ENCODE measurements around the gene HARS2.
"Not testable (repeated sequence)": the region's sequence is repeated elsewhere in the genome, so short reads cannot be mapped to it uniquely, and the experiment has no call there.

DNA sequence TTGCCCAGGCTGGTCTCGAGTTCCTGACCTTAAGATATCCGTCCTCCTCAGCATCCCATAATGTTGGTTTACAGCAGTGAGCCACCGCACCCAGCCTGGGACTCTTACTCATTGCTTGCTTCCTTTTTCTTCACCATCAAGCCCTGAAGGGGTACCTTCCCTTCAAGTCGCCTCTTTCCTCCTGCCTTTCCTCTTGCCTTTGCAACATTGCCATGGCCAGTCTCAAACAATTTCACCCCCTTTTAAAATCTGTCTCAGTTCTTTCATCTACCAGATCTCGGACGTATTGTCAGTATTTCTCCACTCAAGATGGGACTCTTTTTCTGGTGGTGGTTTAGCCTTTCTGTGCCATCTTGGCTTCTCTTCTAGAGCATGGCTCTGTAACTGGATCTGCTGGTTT lies 29.5 kb downstream of the HARS2 start:
- TF ChIP-seq SMC3 (IDR thresholded peaks at IDR 0.05; ENCODE audit: borderline replicate concordance, low read length); NFYB (IDR thresholded peaks at IDR 0.05; ENCODE audit: insufficient read depth, low read depth, low read length); POLR2A (IDR thresholded peaks at IDR 0.05; ENCODE audit: low read depth, low read length): not testable (repeated sequence)
- TF ChIP-seq, protein P1, sequence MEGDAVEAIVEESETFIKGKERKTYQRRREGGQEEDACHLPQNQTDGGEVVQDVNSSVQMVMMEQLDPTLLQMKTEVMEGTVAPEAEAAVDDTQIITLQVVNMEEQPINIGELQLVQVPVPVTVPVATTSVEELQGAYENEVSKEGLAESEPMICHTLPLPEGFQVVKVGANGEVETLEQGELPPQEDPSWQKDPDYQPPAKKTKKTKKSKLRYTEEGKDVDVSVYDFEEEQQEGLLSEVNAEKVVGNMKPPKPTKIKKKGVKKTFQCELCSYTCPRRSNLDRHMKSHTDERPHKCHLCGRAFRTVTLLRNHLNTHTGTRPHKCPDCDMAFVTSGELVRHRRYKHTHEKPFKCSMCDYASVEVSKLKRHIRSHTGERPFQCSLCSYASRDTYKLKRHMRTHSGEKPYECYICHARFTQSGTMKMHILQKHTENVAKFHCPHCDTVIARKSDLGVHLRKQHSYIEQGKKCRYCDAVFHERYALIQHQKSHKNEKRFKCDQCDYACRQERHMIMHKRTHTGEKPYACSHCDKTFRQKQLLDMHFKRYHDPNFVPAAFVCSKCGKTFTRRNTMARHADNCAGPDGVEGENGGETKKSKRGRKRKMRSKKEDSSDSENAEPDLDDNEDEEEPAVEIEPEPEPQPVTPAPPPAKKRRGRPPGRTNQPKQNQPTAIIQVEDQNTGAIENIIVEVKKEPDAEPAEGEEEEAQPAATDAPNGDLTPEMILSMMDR (IDR thresholded peaks at IDR 0.05 in 2 of 3, conservative IDR thresholded peaks at IDR 0.05 in 1 of 3; ENCODE audit: control insufficient read depth in 2 of 3, extremely low read depth in 1 of 3, insufficient read depth in 1 of 3, low read depth in 3 of 3, low read length in 3 of 3): not testable (repeated sequence)

All from GM12878 (cell line).